ENCODE data around the gene KLHL5. TPM values are rescaled to one million over a fixed set of nuclear protein-coding genes. Genes with fewer than 3 reads are reported as not detected.

The KLHL5 gene
- total RNA-seq, 1 donor from 2014 or later = 0.75 TPM

DNA sequence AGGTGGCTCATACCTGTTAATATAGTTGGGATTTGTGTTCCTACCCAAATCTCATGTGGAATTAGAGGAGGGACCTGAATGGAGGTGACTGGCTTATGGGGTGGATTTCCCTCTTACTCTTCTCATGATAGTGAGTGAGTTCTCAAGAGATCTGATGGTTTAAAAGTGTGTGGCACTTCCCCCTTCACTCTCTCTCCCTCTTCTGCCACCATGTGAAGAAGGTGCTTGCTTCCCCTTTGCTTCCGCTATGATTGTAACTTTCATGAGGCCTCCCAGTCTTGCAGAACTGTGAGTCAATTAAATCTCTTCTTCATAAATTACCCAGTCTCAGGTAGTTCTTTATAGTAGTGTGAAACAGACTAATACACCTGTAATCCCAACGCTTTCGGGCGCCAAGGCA, 92.0 kb downstream of the KLHL5 start:
- TF ChIP-seq, protein P1, sequence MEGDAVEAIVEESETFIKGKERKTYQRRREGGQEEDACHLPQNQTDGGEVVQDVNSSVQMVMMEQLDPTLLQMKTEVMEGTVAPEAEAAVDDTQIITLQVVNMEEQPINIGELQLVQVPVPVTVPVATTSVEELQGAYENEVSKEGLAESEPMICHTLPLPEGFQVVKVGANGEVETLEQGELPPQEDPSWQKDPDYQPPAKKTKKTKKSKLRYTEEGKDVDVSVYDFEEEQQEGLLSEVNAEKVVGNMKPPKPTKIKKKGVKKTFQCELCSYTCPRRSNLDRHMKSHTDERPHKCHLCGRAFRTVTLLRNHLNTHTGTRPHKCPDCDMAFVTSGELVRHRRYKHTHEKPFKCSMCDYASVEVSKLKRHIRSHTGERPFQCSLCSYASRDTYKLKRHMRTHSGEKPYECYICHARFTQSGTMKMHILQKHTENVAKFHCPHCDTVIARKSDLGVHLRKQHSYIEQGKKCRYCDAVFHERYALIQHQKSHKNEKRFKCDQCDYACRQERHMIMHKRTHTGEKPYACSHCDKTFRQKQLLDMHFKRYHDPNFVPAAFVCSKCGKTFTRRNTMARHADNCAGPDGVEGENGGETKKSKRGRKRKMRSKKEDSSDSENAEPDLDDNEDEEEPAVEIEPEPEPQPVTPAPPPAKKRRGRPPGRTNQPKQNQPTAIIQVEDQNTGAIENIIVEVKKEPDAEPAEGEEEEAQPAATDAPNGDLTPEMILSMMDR (IDR thresholded peaks at IDR 0.05) = no peak
- Histone ChIP-seq H3K9me3 (no peaks in the 10 kb centered on the region), H3K27me3 (no peaks in the 10 kb centered on the region), H3K27ac (no peak overlapping the region), H3K4me3 (no peak overlapping the region), H3K4me1 (no peaks in the 10 kb centered on the region), H3K36me3 (no peaks in the 10 kb centered on the region)
- DNase-seq (ENCODE audit: low spot score in 2 of 2) = no peak
- intact Hi-C loops (cut with DNase I) = no loop called here

DNA sequence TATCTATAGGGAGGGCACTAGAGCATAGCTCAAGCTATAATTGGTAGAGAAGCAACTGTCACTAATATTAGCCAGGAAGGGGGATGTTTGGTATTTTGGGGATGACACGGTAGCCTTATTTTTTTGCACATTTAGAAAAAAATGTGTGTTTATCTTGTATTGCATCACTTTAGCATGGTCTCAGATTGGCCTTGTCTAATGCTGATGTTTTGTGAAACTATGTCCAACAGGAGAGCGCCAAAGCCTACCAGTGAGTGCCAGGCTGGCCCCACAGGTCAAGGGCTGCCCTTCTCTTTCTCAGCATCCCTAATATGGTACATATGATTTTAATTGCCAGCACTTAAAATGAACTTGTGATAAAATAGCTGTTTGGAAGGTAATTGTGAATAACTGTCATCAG, 95.5 kb downstream of the KLHL5 start:
- intact Hi-C loops (cut with DNase I) = no loop called here
- TF ChIP-seq, protein P1 (IDR thresholded peaks at IDR 0.05) = no peak
- Histone ChIP-seq H3K4me1 (no peaks in the 10 kb centered on the region), H3K4me3 (no peak overlapping the region), H3K36me3 (no peaks in the 10 kb centered on the region), H3K9me3 (no peaks in the 10 kb centered on the region), H3K27me3 (no peaks in the 10 kb centered on the region), H3K27ac (no peak overlapping the region)
- no peak for DNase-seq (ENCODE audit: low spot score in 2 of 2)

DNA sequence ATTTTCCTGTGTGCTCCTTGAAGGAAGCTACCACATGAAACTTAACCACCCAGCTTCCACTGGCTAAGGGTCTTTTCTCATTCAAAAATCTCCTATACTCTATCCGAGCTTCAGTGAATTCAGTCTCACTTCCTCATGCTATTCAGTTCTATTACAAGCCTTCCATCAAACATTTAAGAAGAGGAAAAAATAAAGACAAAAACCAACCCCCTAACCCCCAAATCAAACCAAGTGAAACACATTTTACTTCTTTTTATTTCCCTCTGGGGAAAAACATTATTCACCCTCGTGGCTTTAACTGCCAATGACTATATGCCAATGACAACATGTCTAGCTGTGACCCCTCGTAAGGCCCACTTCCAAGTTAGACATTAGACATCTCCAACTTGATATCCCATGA, 104.1 kb downstream of the KLHL5 start:
- Histone ChIP-seq H3K27ac (no peak overlapping the region), H3K4me3 (no peak overlapping the region), H3K9me3 (peaks cover 0 to 3% of the 10 kb centered on the region in 2 donors), H3K4me1 (no peaks in the 10 kb centered on the region), H3K36me3 (no peaks in the 10 kb centered on the region), H3K27me3 (no peaks in the 10 kb centered on the region)
- TF ChIP-seq, protein P1 (IDR thresholded peaks at IDR 0.05) = no peak
- intact Hi-C loops (cut with DNase I) = no loop called here
- DNase-seq (ENCODE audit: low spot score in 2 of 2) = no peak

DNA sequence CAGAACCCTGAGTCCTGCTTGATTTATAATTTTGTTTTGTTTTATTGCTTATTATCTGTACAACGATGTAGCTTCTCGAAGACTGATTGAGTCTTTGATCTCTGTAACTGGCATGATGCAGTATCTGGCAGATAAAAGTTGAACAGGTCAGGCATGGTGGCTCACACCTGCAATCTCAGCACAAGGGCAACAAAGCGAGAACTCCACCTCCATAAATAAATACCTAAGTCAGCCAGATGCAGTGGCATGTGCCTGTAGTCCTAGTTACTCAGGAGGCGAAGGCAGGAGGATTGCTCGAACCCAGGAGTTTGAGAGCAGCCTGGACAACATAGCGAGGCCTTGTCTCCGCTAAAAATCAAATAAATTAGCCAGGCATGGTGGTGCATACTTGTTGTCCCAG, 104.6 kb downstream of the KLHL5 start:
- Histone ChIP-seq H3K9me3 (peaks cover 0 to 3% of the 10 kb centered on the region in 2 donors), H3K27ac (no peak overlapping the region), H3K27me3 (no peaks in the 10 kb centered on the region), H3K4me1 (no peaks in the 10 kb centered on the region), H3K36me3 (no peaks in the 10 kb centered on the region), H3K4me3 (no peak overlapping the region)
- intact Hi-C loops (cut with DNase I) = no loop called here
- TF ChIP-seq, protein P1 (IDR thresholded peaks at IDR 0.05) = no peak
- DNase-seq (ENCODE audit: low spot score in 2 of 2) = no peak

DNA sequence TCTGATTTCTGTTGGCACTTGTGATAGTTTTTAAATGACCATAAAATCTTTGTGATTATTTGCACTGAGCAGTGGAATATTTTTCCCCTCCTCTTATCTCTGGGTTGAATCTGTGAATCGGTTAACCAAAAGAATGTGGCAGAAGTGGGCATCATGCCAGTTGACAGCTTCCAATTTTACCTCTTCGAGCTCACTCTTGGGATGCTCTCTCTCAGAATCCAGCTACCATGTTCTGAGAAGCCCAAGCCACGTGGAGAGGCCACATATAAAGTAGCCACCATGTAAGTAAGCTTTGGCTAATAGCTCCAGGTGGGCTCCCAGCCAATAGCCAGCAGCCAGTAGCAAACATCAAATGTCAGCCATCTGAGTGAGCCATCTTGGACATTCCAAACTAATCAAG, 107.4 kb downstream of the KLHL5 start:
- H3K27me3 ChIP-seq = no peaks in the 10 kb centered on the region
- no peak for DNase-seq (ENCODE audit: low spot score in 2 of 2)
- TF ChIP-seq, protein P1 (IDR thresholded peaks at IDR 0.05) = no peak
- no peaks in the 10 kb centered on the region for H3K4me1 ChIP-seq
- peaks cover 0 to 3% of the 10 kb centered on the region in 2 donors for H3K9me3 ChIP-seq
- H3K27ac ChIP-seq = no peak overlapping the region
- no peak overlapping the region for H3K4me3 ChIP-seq
- no peaks in the 10 kb centered on the region for H3K36me3 ChIP-seq
- intact Hi-C loops (cut with DNase I) = no loop called here

DNA sequence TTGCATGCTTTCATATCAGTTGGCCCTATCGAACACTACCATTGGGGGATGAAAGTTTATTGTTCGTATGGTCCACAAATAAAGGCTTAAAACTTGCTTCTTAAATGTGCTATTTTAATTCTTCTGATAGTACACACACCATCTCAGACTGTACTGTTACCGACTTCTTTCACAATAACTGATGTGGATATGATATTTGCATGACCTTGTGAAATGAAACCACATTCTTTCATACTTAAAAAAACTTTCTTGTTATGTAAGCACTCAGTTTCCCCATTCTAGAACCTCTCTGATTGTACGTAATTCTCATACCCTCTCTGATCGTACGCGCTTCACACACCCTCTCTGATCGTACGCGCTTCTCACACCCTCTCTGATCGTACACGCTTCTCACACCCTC, 108.3 kb downstream of the KLHL5 start:
- no peak for DNase-seq (ENCODE audit: low spot score in 2 of 2)
- H3K4me1 ChIP-seq = no peaks in the 10 kb centered on the region
- no peaks in the 10 kb centered on the region for H3K27me3 ChIP-seq
- intact Hi-C loops (cut with DNase I) = no loop called here
- TF ChIP-seq, protein P1 (IDR thresholded peaks at IDR 0.05) = no peak
- H3K36me3 ChIP-seq = no peaks in the 10 kb centered on the region
- H3K4me3 ChIP-seq = no peak overlapping the region
- H3K27ac ChIP-seq = no peak overlapping the region
- H3K9me3 ChIP-seq = peaks cover 0 to 3% of the 10 kb centered on the region in 2 donors
